NCI-H128 (cell line): ENCODE results near the gene CEP104.
"Not testable (repeated sequence)": the region's sequence is repeated elsewhere in the genome, so short reads cannot be mapped to it uniquely, and the experiment has no call there.

Experiments used
- DNase-seq: peaks from one replicate; lab custom pipeline; 2025; ENCODE audit not compliant: unreplicated experiment; lab: John Stamatoyannopoulos, UW

Gene CEP104

GRCh38 chr1:3803905-3804626 is 52.9 kb downstream of the CEP104 start:
- no peak for DNase-seq

GRCh38 chr1:3800795-3801194 is 56.2 kb downstream of the CEP104 start:
- not testable (repeated sequence) for DNase-seq

GRCh38 chr1:3799976-3800685 is 56.9 kb downstream of the CEP104 start:
- no peak for DNase-seq

GRCh38 chr1:3796215-3797061 is 60.6 kb downstream of the CEP104 start, which contains the start of gene LRRC47:
Gene LRRC47, minus strand, starts transcription at chr1:3796498. Its CDS starts 22 bp downstream, at chr1:3796476.
- DNase-seq: peak; percentile 90

- DNase-seq: no peak
Observed at GRCh38 chr1:3795453-3796214, 61.4 kb downstream of the CEP104 start.

- no peak for DNase-seq
Observed at GRCh38 chr1:3790952-3791351, 66.1 kb downstream of the CEP104 start.

- DNase-seq: no peak
Observed at GRCh38 chr1:3790500-3790923, 66.5 kb downstream of the CEP104 start.

- no peak for DNase-seq
Observed at GRCh38 chr1:3789421-3790300, 67.3 kb downstream of the CEP104 start.

GRCh38 chr1:3788756-3789420 is 68.1 kb downstream of the CEP104 start:
- no peak for DNase-seq

- DNase-seq: no peak
Observed at GRCh38 chr1:3787745-3788605, 69.0 kb downstream of the CEP104 start.

GRCh38 chr1:3787349-3787715 is 69.7 kb downstream of the CEP104 start:
- no peak for DNase-seq

GRCh38 chr1:3786468-3787348 is 70.3 kb downstream of the CEP104 start:
- DNase-seq: no peak

GRCh38 chr1:3785456-3786157 is 71.4 kb downstream of the CEP104 start:
- no peak for DNase-seq

GRCh38 chr1:3785045-3785444 is 72.0 kb downstream of the CEP104 start:
- DNase-seq: no peak

- no peak for DNase-seq
Observed at GRCh38 chr1:3783651-3784474, 73.1 kb downstream of the CEP104 start.

- no peak for DNase-seq
Observed at GRCh38 chr1:3780901-3781300, 76.1 kb downstream of the CEP104 start.
